Heart right ventricle (tissue), 16 donors: ENCODE results near the gene TRIM25. TPM values are rescaled to one million over a fixed set of nuclear protein-coding genes. Genes with fewer than 3 reads are reported as not detected.
"Not testable (repeated sequence)": the region's sequence is repeated elsewhere in the genome, so short reads cannot be mapped to it uniquely, and the experiment has no call there.

Source experiments
- ATAC-seq, 8 donors: fragments of 200-7000 bp; cut with Tn5 transposase; one replicate each; pipeline ENCODE4 v1.9.1; 2020; ENCODE audit warnings: mild to moderate bottlenecking in 8 of 8, moderate library complexity in 8 of 8, moderate number of reproducible peaks in 1 of 8
- DNase-seq, 2 donors: peaks; one replicate each; pipeline ENCODE4 v3.0.0-alpha.2; 2020
- H3K27ac ChIP-seq, 10 donors: fragments of 200-600 bp; sonication (generic) in 2 of 10; one replicate each; pipeline versions ENCODE4 v1.5.0 to v1.8.0; 2020 to 2022; ENCODE audit warnings: mild to moderate bottlenecking in 3 of 10
- H3K27me3 ChIP-seq, 7 donors: fragments of 200-600 bp; one replicate each; pipeline ENCODE4 v1.8.0; 2021 to 2022; ENCODE audit warnings: mild to moderate bottlenecking in 2 of 7
- H3K36me3 ChIP-seq, 9 donors: fragments of 200-600 bp; sonication (generic) in 1 of 9; one replicate each; pipeline versions ENCODE4 v1.5.0 to v1.8.0; 2020 to 2022; ENCODE audit warnings: mild to moderate bottlenecking in 2 of 9
- H3K4me1 ChIP-seq, 9 donors: fragments of 200-600 bp; sonication (generic) in 1 of 9; one replicate each; pipeline versions ENCODE4 v1.5.0 to v1.8.0; 2020 to 2022; ENCODE audit warnings: mild to moderate bottlenecking in 4 of 9
- H3K4me3 ChIP-seq, 10 donors: fragments of 200-600 bp; sonication (generic) in 2 of 10; one replicate each; pipeline versions ENCODE4 v1.5.0 to v1.8.0; 2020 to 2022; ENCODE audit warnings: mild to moderate bottlenecking in 7 of 10, moderate library complexity in 2 of 10
- H3K9me3 ChIP-seq, 11 donors: fragments of 200-600 bp in 10 of 11; sonication (generic) in 2 of 11; one replicate each; pipeline versions ENCODE4 v1.5.0 to v1.8.0; 2013 to 2022; ENCODE audit warnings: mild to moderate bottlenecking in 2 of 11, control low read depth in 1 of 11, moderate library complexity in 1 of 11
- CTCF ChIP-seq, 9 donors: fragments of 200-600 bp; sonication (generic) in 2 of 9; IDR thresholded peaks; one replicate each; pipeline versions ENCODE4 v1.5.0 to v1.8.0; 2021 to 2022; ENCODE audit warnings: antibody characterized with exemption in 9 of 9, mild to moderate bottlenecking in 5 of 9, moderate library complexity in 1 of 9
- WGBS, 2 donors: extraction: QIAGEN DNeasy Blood & Tissue Kit; methylation state at CpG; one replicate each; pipeline ENCODE4 v1.1.7; 2013; ENCODE audit warnings: inconsistent platforms in 1 of 2; 5-methylcytosine and 5-hydroxymethylcytosine counted together
- intact Hi-C, 10 donors: fragments of 100-400 bp; cut with DNase I; formaldehyde crosslinking; loops; one replicate each; pipeline versions ENCODE4 v1.11.1 to v1.14.2; 2022
- polyA plus RNA-seq, 2 donors: library from polyadenylated mRNA; stranded (reverse); fragments of 200-250 nt; gene quantifications; one replicate each; pipeline ENCODE4 v1.2.3, GENCODE V29; 2013
- total RNA-seq, 10 donors: library from RNA; stranded (reverse); fragmentation: NEBNext Ultra II Directional in 3 of 10; extraction: Animal tissue kit (Norgen Biotek cat#: 25700) in 3 of 10; gene quantifications; one replicate each; pipeline versions ENCODE4 v1.2.1 to v1.2.4, GENCODE V29; 2021 to 2023
- donor health status: Arrhythmogenic right ventricular cardiomyopathy.
- donor health status: ischemic (EF 13 %, LVEDD 7.1; RV severe dilation, severe dysfunction).
- donor health status: healthy with polysubstance abuse.
- donor health status: DM: no; HTN: yes; CAD: no.
- donor health status: DM: no; HTN: no; CAD: no.
- donor health status: ischemic (EF 25% LVEDD 6.9; RV normal size, moderate dysfunction).
- donor health status: ischemic (EF 25% LVEDD 5.7; RV mildly dilated, moderate dysfunction).
- donor health status: healthy.
- donor health status: DM: yes; HTN: yes; CAD: no.
- donor health status: Ischemic cardiomyopathy.
- donor health status: ischemic (EF 35%, LVEDD 5.7; RV mildly dilated, moderate dysfunction).
- donor health status: nonischemic (EF 11% LVEDD 7.7; RV severe dilation, severe dysfunction).
- donor health status: DM: yes; HTN: yes; CAD: no.
- donor health status: PGD.
- donor health status: ischemic (EF 29% LVEDD 5.4; RV normal size, mild dysfunction).
- donor health status: nonischemic (EF 23%, LVEDD 6.1; RV moderate dilation, normal function).

The TRIM25 gene
- total and polyA plus RNA-seq, 12 donors, result 4.9 to 32.7 (median 15.2) TPM

GRCh38 chr17:56943505-56944125 lies 29.8 kb upstream of the TRIM25 start:
- intact Hi-C loops, result loop anchor here in 4 of 10 donors (5.0 to 10.0 kb wide), 2 partner anchors 49 to 126 kb away; no protein-coding TSS in a partner anchor
- peaks cover 0 to 6% (median 0%) of the 10 kb centered on the region in 9 donors for H3K4me1 ChIP-seq
- ATAC-seq, result no peak
- no peak overlapping the region for H3K4me3 ChIP-seq
- peaks cover 0 to 100% (median 34%) of the 10 kb centered on the region in 9 donors for H3K36me3 ChIP-seq
- no peaks in the 10 kb centered on the region for H3K27me3 ChIP-seq
- H3K9me3 ChIP-seq, result no peaks in the 10 kb centered on the region
- 88 to 94% methylated on average over 10 of the region's 10 CpGs for WGBS, 2 donors
- no peak overlapping the region for H3K27ac ChIP-seq
- no peak for DNase-seq
- no peak for TF ChIP-seq CTCF (IDR thresholded peaks at IDR 0.05)

- TF ChIP-seq CTCF (IDR thresholded peaks at IDR 0.05), result peak; percentile 46 to 84 (median 71)
- no peaks in the 10 kb centered on the region for H3K27me3 ChIP-seq
- intact Hi-C loops, result loop anchor here in 8 of 10 donors (1.0 to 10.0 kb wide), 7 partner anchors 45 to 123 kb away; no protein-coding TSS in a partner anchor
- H3K36me3 ChIP-seq, result peaks cover 0 to 99% (median 31%) of the 10 kb centered on the region in 9 donors
- ATAC-seq, result peak; percentile 37 to 71 (median 56)
- no peak overlapping the region for H3K27ac ChIP-seq
- DNase-seq, result no peak
- no peak overlapping the region for H3K4me3 ChIP-seq
- WGBS, 2 donors, result 55 to 59% methylated on average over 11 of the region's 11 CpGs
- peaks cover 0 to 18% (median 4%) of the 10 kb centered on the region in 9 donors for H3K4me1 ChIP-seq
- H3K9me3 ChIP-seq, result no peaks in the 10 kb centered on the region
Measured at GRCh38 chr17:56939869-56940484, 26.1 kb upstream of the TRIM25 start.

GRCh38 chr17:56938206-56938605 lies 24.4 kb upstream of the TRIM25 start:
- H3K9me3 ChIP-seq, H3K4me3 ChIP-seq, DNase-seq, H3K27me3 ChIP-seq: not testable (repeated sequence)
- intact Hi-C loops, result loop anchor here in 3 of 10 donors (2.0 to 5.0 kb wide), 3 partner anchors 47 to 119 kb away; no protein-coding TSS in a partner anchor
- ATAC-seq, result peak in 2 of 8 donors; percentile 31 to 63
- peaks cover 0 to 18% (median 4%) of the 10 kb centered on the region in 9 donors for H3K4me1 ChIP-seq
- WGBS, 2 donors, result 70 to 72% methylated on average over 5 of the region's 5 CpGs
- H3K27ac ChIP-seq, result peak overlapping the region in 7 of 10 donors; percentile 11 to 75 (median 50)
- peaks cover 0 to 98% (median 15%) of the 10 kb centered on the region in 9 donors for H3K36me3 ChIP-seq

- ATAC-seq, result peak in 5 of 8 donors; percentile 26 to 74 (median 55)
- DNase-seq, result no peak
- TF ChIP-seq CTCF (IDR thresholded peaks at IDR 0.05), result no peak
- WGBS, 2 donors, result 43 to 75% methylated on average over 2 of the region's 2 CpGs
- peak overlapping the region in 7 of 10 donors; percentile 11 to 75 (median 50) for H3K27ac ChIP-seq
- intact Hi-C loops, result loop anchor here in 5 of 10 donors (2.0 to 5.0 kb wide), 4 partner anchors 47 to 119 kb away; no protein-coding TSS in a partner anchor
- H3K9me3 ChIP-seq, result no peaks in the 10 kb centered on the region
- H3K36me3 ChIP-seq, result peaks cover 0 to 95% (median 13%) of the 10 kb centered on the region in 9 donors
- no peaks in the 10 kb centered on the region for H3K27me3 ChIP-seq
- H3K4me1 ChIP-seq, result peaks cover 0 to 18% (median 4%) of the 10 kb centered on the region in 9 donors
- no peak overlapping the region for H3K4me3 ChIP-seq
Measured at GRCh38 chr17:56937687-56938086, 23.8 kb upstream of the TRIM25 start.
